ENCODE measurements around the gene PTPA. TPM values are rescaled to one million over a fixed set of nuclear protein-coding genes. Genes with fewer than 3 reads are reported as not detected.
A peak's percentile ranks its signal among the peaks of the same experiment; 100 is the strongest.

Gene PTPA
- total and polyA plus RNA-seq, 9 of the 15 experiments (the other 6 are each of a cell fraction or from before 2014, with no cell fraction given) = 1.7 to 121 (median 72.6) TPM

GRCh38 chr9:129080601-129081387 lies 30.4 kb upstream of the PTPA start, which contains the start of gene DOLPP1 (continued):
- TF ChIP-seq ZNF639 (CRISPR knock-in tag; conservative IDR thresholded peaks at IDR 0.05 in 1 of 2, IDR thresholded peaks at IDR 0.05 in 1 of 2) (peak in 1 of 2 experiments; percentile 98; a peak in 2 of 4 replicates), SP2 (IDR thresholded peaks at IDR 0.05; ENCODE audit: extremely low read depth, low read depth, low read length, poor library complexity, severe bottlenecking) (peak; percentile 75), TEAD1 (CRISPR knock-in tag; IDR thresholded peaks at IDR 0.05) (peak; percentile 36 to 66; a peak in 1 of 4 replicates), ZSCAN32 (CRISPR knock-in tag; IDR thresholded peaks at IDR 0.05) (no peak), CLOCK (CRISPR knock-in tag; IDR thresholded peaks at IDR 0.05; ENCODE audit: borderline replicate concordance) (0 out of 2 replicates have a peak, but pooled peaks have one; percentile 39), FOXK1 (CRISPR knock-in tag; IDR thresholded peaks at IDR 0.05; ENCODE audit: borderline replicate concordance) (no peak), PHF21A (IDR thresholded peaks at IDR 0.05; ENCODE audit: borderline replicate concordance, low read depth) (no peak), CEBPZ (IDR thresholded peaks at IDR 0.05; ENCODE audit: borderline replicate concordance, low read depth, low read length) (peak; percentile 85), JUND (IDR thresholded peaks at IDR 0.05; ENCODE audit: borderline replicate concordance, low read depth, low read length) (0 out of 2 replicates have a peak, but pooled peaks have one; percentile 4), JUND (tag; IDR thresholded peaks at IDR 0.05; ENCODE audit: borderline replicate concordance, low read depth, low read length) (no peak), TFE3 (CRISPR knock-in tag; IDR thresholded peaks at IDR 0.05) (no peak), XRCC5 (IDR thresholded peaks at IDR 0.05; ENCODE audit: low read depth, low read length) (no peak)
